Measurements from ENCODE around the gene ZNF556. TPM values are rescaled to one million over a fixed set of nuclear protein-coding genes. Genes with fewer than 3 reads are reported as not detected.

Gene ZNF556
- total and polyA plus RNA-seq, 2 experiments from 2014 or later, result not detected

DNA sequence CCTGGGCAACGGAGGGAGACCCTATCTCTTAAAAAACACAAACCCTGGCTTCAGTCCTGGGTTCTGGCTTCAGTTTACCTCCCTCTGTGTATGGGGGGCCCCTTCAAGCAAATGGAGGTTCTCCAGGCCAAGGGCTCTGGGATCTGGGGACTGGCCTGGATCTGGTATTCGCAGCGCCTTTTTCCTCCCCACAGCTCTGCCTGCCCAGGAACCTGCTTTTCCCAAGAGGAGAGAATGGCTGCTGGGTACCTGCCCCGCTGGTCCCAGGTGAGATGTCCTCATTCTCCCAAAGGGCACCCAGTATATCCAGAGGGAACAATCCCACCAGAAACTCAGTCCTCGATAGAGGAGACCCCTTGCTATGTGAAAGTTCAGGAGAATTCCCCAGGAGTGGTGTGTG, 44.3 kb upstream of the ZNF556 start:
- Mint-ChIP-seq H3K4me3 (no peak overlapping the region), H3K27ac (no peak overlapping the region), H3K27me3 (ENCODE audit: insufficient read depth, low read depth, poor library complexity) (peaks cover 5% of the 10 kb centered on the region), H3K9me3 (peaks cover 28% of the 10 kb centered on the region), H3K4me1 (no peaks in the 10 kb centered on the region; the same call in 2 of the 3 replicates), H3K36me3 (ENCODE audit: low read depth) (peaks cover 43% of the 10 kb centered on the region)
- ATAC-seq (no peak), DNase-seq (ENCODE audit: low spot score) (no peak)
- no peaks in the 10 kb centered on the region for H3K9me2 ChIP-seq (ENCODE audit: insufficient read depth)
- H3K4me3 ChIP-seq, result no peak overlapping the region
- no peaks in the 10 kb centered on the region for H4K20me1 ChIP-seq (replicated peaks; ENCODE audit: insufficient read depth)
- H3K79me2 ChIP-seq (replicated peaks; ENCODE audit: insufficient read depth), result no peaks in the 10 kb centered on the region
- H3K4me1 ChIP-seq (ENCODE audit: insufficient read depth), result no peaks in the 10 kb centered on the region
- H3F3A ChIP-seq (replicated peaks; ENCODE audit: low read depth), result no peaks in the 10 kb centered on the region
- H3K4me2 ChIP-seq, result no peak overlapping the region
- no peaks in the 10 kb centered on the region for H3K36me3 ChIP-seq (ENCODE audit: insufficient read depth)
- no peak for TF ChIP-seq NANOG (IDR thresholded peaks at IDR 0.05; ENCODE audit: borderline replicate concordance)
- no peak overlapping the region for H3K27ac ChIP-seq (ENCODE audit: low read depth)
- no peak overlapping the region for H2AFZ ChIP-seq
- no peaks in the 10 kb centered on the region for H3K27me3 ChIP-seq (ENCODE audit: insufficient read depth)

DNA sequence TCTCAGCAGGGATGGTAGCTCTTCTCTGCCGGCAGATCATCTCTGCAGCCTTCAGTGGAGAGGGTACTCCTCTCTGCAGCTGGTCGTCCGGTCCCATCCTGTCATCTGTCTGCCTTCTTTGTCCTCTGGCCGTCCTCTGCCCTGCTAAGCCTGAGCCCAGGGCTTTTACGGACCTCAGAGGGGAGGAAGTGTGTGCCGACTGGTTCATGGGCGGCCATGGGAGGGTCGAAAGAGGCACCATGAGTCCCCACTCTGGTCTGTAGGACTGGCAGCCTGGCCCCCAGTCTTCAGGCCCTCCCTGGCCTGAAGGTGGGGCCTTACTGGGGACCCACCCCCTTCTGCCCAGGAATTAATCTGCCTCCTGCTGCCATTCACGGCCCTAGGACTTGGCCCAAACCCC, 43.5 kb upstream of the ZNF556 start:
- Histone ChIP-seq H3K27me3 (ENCODE audit: insufficient read depth) (no peaks in the 10 kb centered on the region), H3K4me3 (no peak overlapping the region), H3K4me1 (ENCODE audit: insufficient read depth) (no peaks in the 10 kb centered on the region), H3F3A (replicated peaks; ENCODE audit: low read depth) (no peaks in the 10 kb centered on the region), H3K9me2 (ENCODE audit: insufficient read depth) (no peaks in the 10 kb centered on the region), H3K4me2 (no peak overlapping the region), H3K79me2 (replicated peaks; ENCODE audit: insufficient read depth) (no peaks in the 10 kb centered on the region), H3K36me3 (ENCODE audit: insufficient read depth) (no peaks in the 10 kb centered on the region), H3K27ac (ENCODE audit: low read depth) (no peak overlapping the region), H4K20me1 (replicated peaks; ENCODE audit: insufficient read depth) (no peaks in the 10 kb centered on the region), H2AFZ (no peak overlapping the region)
- Mint-ChIP-seq H3K27ac (no peak overlapping the region), H3K4me1 (no peaks in the 10 kb centered on the region; the same call in 2 of the 3 replicates), H3K27me3 (ENCODE audit: insufficient read depth, low read depth, poor library complexity) (peaks cover 5% of the 10 kb centered on the region), H3K4me3 (no peak overlapping the region), H3K9me3 (peaks cover 36% of the 10 kb centered on the region), H3K36me3 (ENCODE audit: low read depth) (peaks cover 51% of the 10 kb centered on the region)
- TF ChIP-seq ZNF114 (CRISPR knock-in tag; IDR thresholded peaks at IDR 0.05) (no peak), JUNB (IDR thresholded peaks at IDR 0.05; ENCODE audit: unreplicated experiment) (no peak), EZH2phosphoT487 (IDR thresholded peaks at IDR 0.05; ENCODE audit: unreplicated experiment) (no peak), ZNF331 (CRISPR knock-in tag; IDR thresholded peaks at IDR 0.05; ENCODE audit: low read depth) (no peak), NANOG (IDR thresholded peaks at IDR 0.05; ENCODE audit: borderline replicate concordance) (no peak), POLR2AphosphoS5 (IDR thresholded peaks at IDR 0.05; ENCODE audit: low read depth) (no peak)
- DNase-seq (ENCODE audit: low spot score), result no peak
- no peak for ATAC-seq

DNA sequence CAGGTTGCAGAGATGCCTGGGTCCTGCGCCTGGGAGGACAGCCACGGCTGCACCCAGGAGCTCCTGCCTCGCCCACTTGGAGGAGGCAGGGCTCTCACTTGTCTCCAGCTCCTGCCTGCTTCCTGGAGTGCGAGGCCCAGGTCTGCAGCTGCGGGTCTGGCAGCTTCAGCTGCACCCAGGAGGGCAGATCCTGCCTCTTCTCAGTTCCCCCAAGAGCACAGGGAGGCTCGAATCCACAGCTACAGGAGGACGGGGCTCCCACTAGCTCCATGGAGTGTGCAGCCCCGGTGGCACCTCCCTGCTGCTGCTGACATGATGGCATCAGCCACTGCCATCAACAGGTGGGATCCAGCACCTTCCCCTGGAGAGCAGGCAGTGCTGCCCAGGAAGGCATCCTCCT, 43.0 kb upstream of the ZNF556 start:
- H3K4me3 Mint-ChIP-seq, result no peak overlapping the region
- Histone ChIP-seq H2AFZ (no peak overlapping the region), H3K27ac (ENCODE audit: low read depth) (no peak overlapping the region), H3F3A (replicated peaks; ENCODE audit: low read depth) (no peaks in the 10 kb centered on the region), H3K27me3 (ENCODE audit: insufficient read depth) (no peaks in the 10 kb centered on the region), H3K79me2 (replicated peaks; ENCODE audit: insufficient read depth) (no peaks in the 10 kb centered on the region), H3K36me3 (ENCODE audit: insufficient read depth) (no peaks in the 10 kb centered on the region), H3K4me3 (no peak overlapping the region), H3K4me1 (ENCODE audit: insufficient read depth) (no peaks in the 10 kb centered on the region), H4K20me1 (replicated peaks; ENCODE audit: insufficient read depth) (no peaks in the 10 kb centered on the region), H3K4me2 (no peak overlapping the region), H3K9me2 (ENCODE audit: insufficient read depth) (no peaks in the 10 kb centered on the region)
- TF ChIP-seq, protein P1, sequence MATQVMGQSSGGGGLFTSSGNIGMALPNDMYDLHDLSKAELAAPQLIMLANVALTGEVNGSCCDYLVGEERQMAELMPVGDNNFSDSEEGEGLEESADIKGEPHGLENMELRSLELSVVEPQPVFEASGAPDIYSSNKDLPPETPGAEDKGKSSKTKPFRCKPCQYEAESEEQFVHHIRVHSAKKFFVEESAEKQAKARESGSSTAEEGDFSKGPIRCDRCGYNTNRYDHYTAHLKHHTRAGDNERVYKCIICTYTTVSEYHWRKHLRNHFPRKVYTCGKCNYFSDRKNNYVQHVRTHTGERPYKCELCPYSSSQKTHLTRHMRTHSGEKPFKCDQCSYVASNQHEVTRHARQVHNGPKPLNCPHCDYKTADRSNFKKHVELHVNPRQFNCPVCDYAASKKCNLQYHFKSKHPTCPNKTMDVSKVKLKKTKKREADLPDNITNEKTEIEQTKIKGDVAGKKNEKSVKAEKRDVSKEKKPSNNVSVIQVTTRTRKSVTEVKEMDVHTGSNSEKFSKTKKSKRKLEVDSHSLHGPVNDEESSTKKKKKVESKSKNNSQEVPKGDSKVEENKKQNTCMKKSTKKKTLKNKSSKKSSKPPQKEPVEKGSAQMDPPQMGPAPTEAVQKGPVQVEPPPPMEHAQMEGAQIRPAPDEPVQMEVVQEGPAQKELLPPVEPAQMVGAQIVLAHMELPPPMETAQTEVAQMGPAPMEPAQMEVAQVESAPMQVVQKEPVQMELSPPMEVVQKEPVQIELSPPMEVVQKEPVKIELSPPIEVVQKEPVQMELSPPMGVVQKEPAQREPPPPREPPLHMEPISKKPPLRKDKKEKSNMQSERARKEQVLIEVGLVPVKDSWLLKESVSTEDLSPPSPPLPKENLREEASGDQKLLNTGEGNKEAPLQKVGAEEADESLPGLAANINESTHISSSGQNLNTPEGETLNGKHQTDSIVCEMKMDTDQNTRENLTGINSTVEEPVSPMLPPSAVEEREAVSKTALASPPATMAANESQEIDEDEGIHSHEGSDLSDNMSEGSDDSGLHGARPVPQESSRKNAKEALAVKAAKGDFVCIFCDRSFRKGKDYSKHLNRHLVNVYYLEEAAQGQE (IDR thresholded peaks at IDR 0.05; ENCODE audit: unreplicated experiment), result no peak
- TF ChIP-seq STAT1 (IDR thresholded peaks at IDR 0.05; ENCODE audit: unreplicated experiment), result no peak
- no peak for TF ChIP-seq NANOG (IDR thresholded peaks at IDR 0.05; ENCODE audit: borderline replicate concordance)
- no peak for TF ChIP-seq ZNF331 (CRISPR knock-in tag; IDR thresholded peaks at IDR 0.05; ENCODE audit: low read depth)
- TF ChIP-seq EZH2 (IDR thresholded peaks at IDR 0.05; ENCODE audit: low read depth, unreplicated experiment), result no peak
- no peak overlapping the region for H3K27ac Mint-ChIP-seq
- H3K36me3 Mint-ChIP-seq (ENCODE audit: low read depth), result peaks cover 55% of the 10 kb centered on the region
- ATAC-seq, result no peak
- DNase-seq (ENCODE audit: low spot score), result no peak
- peaks cover 40% of the 10 kb centered on the region for H3K9me3 Mint-ChIP-seq
- H3K4me1 Mint-ChIP-seq, result no peaks in the 10 kb centered on the region; the same call in 2 of the 3 replicates
- peaks cover 5% of the 10 kb centered on the region for H3K27me3 Mint-ChIP-seq (ENCODE audit: insufficient read depth, low read depth, poor library complexity)

Data from GM23338 (cell line).